NCI-H2081 (cell line): ENCODE measurements around the gene RASD2.

Experiments used
- DNase-seq, 2 experiments: peaks; one replicate each; lab custom pipeline; 2025; lab: John Stamatoyannopoulos, UW

Gene RASD2

GRCh38 chr22:35541254-35541748 is 670 bp downstream of the RASD2 start:
- DNase-seq, result no peak

DNA sequence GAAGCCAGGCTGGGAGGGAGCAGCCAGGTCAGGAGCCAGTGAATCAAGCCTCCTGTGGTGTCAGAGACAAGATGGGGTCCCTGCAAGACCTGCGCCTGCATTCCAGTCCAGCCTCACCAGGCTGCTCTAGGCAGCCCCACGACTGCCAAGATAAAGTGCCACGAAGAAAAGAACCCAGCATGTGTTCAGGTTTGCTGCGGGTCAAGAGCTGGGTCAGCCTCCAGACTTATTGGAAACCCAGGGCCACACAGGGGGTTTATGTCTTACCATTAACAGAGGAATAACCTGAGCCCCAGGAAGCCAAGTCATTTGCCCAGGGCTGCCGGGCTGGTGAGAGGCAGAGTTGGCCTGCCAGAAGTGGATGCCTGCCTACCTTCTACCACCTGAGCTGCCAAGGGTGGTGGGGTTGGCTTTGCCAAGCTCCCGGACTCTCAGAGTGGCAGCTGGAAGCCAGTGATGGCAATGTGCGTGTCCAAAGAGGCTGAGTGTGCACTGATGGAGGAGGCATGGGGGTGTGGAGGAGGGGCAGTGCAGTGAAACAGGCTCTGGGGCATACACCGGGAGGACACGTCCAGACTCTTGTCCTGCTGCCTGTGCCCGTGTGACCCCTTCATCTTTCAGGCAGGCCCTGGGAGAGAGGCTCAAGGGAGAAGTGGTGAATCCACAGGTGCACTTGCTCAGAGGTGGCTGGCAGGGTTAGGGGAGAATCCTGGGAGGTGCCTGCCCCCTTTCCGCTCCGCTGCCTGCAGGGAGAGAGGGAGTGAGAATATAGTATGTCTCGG is 1.7 kb downstream of the RASD2 start:
- DNase-seq, result no peak

DNA sequence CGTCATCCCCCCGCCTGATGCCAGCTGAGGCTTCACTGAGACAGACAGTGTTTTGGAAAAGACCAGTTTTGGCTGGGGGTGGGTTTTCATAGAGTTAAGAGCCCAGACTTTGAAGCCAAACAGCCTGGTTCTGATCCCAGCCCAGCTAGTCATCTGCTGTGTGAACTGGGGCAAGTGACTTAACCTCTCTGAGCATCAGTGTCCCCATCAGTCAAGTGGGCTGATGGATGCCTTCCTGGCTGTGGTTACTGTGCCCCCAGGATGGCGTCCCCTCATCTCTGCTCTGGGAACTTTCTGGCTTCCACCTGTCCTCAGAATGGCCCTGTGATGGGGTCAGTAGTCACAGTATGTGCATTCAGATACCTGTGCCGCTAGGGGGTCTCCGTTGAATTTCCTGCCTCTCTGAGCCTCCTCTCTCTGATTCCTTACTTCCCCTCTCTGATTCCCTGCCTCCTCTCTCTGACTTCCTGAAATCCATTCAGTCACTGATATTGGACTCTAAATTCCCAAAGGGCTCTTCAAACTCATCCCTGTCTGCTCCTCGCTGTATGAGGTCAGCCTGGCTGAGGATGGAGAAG is 2.4 kb downstream of the RASD2 start:
- no peak for DNase-seq

DNA sequence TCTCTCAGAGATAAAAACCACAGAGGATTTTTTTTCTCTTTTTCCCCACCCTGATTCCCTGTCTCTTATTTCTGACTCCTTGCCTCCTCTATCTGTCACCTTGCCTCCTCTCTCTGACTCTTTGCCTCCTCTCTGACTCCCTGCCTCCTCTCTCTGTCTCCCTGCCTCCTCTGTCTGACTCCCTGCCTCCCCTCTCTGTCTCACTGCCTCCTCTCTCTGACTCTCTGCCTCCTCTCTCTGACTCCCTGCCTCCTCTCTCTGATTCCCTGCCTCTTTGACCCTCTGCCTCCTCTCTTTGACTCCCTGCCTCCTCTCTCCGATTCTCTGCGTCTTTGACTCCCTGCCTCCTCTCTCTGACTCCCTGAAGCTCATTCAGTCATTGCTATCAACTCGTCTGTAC is 3.1 kb downstream of the RASD2 start:
- no peak for DNase-seq

DNA sequence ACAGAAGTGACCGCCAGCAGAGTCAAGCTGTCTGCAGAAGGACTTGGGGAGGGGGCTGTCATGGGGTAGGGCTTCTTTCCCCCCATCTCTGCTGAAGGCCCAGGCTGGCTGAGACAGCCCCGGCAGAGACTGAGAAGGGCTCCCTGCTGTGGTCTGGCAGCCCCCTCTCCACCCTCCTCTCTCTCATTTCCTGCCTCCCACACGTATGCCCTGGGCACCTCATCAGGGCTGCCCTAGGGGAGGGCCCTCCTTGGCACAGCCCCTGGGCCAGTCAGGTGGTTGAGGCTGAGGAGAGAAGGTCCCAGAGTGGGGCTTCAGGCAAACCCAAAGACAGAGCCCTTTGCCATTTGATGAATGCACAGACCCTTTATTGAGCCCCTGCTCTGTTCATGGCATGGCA is 3.6 kb downstream of the RASD2 start:
- DNase-seq, result peak in 1 of 2 experiments; percentile 8

DNA sequence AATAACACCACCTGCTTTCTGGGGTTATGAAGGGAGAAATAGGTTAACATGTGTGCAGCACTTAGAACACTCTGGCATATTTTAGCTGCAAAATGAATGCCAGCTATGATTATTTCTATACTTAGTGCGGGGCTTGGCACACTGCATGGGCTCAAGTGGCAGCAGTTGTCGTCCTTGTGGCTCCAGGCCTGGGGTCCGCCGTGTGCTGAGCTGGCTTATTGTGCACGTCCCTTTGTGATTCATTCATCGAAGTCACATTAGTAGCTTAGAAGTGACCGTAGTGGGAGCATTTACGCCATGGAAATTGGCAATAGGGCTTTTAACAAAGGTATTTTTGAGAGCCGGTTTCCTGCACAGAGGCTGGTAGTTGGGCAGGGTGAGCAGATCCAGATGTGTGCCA is 4.2 kb downstream of the RASD2 start:
- DNase-seq, result no peak

GRCh38 chr22:35546886-35547285 is 6.3 kb downstream of the RASD2 start:
- no peak for DNase-seq

- no peak for DNase-seq
These were observed 7.5 kb downstream of the RASD2 start for GRCh38 chr22:35547987-35548721.

GRCh38 chr22:35548722-35549112 is 8.1 kb downstream of the RASD2 start:
- no peak for DNase-seq

- peak in 1 of 2 experiments; percentile 7 for DNase-seq
These were observed 8.7 kb downstream of the RASD2 start for GRCh38 chr22:35549328-35549727.

DNA sequence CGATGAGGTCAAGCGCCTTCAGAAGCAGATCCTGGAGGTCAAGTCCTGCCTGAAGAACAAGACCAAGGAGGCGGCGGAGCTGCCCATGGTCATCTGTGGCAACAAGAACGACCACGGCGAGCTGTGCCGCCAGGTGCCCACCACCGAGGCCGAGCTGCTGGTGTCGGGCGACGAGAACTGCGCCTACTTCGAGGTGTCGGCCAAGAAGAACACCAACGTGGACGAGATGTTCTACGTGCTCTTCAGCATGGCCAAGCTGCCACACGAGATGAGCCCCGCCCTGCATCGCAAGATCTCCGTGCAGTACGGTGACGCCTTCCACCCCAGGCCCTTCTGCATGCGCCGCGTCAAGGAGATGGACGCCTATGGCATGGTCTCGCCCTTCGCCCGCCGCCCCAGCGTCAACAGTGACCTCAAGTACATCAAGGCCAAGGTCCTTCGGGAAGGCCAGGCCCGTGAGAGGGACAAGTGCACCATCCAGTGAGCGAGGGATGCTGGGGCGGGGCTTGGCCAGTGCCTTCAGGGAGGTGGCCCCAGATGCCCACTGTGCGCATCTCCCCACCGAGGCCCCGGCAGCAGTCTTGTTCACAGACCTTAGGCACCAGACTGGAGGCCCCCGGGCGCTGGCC is 11.0 kb downstream of the RASD2 start:
- no peak for DNase-seq

- DNase-seq, result no peak
These were observed 11.7 kb downstream of the RASD2 start for GRCh38 chr22:35552196-35552842.

- DNase-seq, result no peak
These were observed 12.2 kb downstream of the RASD2 start for GRCh38 chr22:35552846-35553245.

- DNase-seq, result no peak
These were observed 12.7 kb downstream of the RASD2 start for GRCh38 chr22:35553341-35553740.

- no peak for DNase-seq
These were observed 13.7 kb downstream of the RASD2 start for GRCh38 chr22:35554297-35554845.

- no peak for DNase-seq
These were observed 14.9 kb downstream of the RASD2 start for GRCh38 chr22:35555483-35555890.

DNA sequence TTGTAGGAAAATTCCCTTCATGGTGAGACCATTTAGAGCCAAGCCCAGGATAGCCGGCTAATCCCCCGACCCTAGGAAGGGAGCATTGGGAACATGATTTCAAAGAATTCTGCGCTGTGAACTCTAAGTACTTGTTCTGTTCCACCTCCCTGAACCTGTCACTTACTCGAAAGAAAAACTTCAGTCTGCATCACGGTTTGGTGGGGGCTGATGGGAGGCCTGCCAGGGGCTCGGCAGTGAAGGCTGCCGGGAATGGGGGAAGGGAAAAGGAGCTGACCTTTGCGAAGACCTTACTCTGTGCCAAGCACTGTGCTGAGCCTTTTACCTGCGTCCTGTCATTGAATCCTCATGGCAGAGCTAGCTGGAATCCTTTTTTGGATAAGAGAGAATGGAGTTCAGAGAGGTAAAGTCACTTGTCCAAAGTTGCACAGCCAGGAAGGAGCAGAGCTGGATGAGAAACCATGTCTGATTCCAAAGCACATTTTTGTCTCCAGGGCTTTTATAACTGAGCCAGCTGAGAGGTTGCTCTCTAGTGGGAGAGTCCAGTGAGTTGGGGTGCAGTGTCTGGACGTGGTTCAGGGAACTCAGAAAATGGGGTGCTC is 15.4 kb downstream of the RASD2 start:
- DNase-seq, result no peak

DNA sequence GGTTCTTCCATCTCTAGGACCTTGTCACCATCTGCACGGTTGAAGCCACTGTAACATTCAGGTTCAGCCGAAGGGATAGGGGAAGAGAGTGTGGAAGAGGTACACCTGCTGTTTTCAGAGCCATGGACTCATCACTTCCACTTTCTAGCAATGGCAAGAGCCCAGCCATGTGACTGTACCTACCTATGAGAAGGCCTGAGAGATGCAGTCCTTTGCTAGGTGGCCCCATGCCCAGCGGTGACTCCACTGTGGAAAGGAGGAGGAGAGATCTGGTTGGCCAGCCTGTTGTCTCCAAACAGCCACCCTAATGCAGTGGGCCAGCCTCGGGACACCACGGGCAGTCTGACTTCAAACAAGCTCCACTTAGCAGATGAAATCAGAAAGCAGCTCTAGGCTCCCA is 16.0 kb downstream of the RASD2 start:
- no peak for DNase-seq

- DNase-seq, result no peak
These were observed 17.4 kb downstream of the RASD2 start for GRCh38 chr22:35558031-35558430.

- DNase-seq, result no peak
These were observed 18.1 kb downstream of the RASD2 start for GRCh38 chr22:35558719-35559118.

DNA sequence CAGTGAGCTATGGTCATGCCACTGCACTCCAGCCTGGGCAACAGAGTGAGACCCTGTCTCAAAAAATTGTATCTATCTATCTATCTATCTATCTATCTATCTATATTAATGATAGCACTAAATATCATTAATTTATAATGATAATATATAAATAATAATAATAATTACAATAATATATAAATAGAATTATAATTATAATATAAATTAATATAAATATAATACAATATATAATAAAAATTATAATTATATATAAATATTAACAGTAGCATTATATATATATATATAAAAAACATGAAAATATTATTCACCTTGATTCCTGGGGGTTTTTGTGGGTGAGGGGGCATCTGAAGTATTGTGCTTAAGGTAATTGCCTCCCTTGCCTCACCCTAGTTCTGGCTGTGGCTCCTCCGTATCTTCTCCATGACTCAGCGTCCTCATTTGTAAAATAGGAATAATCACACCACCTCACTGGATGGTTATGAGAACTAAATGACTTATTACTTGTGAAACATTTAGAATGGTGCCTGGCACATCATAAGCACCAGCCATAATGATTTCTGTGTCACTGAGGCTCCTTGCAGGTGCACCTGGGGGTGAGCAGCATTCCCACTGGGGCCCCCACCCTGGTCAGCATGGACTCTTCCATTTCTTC is 18.8 kb downstream of the RASD2 start:
- no peak for DNase-seq
